Sigmoid colon (tissue), 7 donors: Measurements from ENCODE around the gene VPS26C. TPM values are rescaled to one million over a fixed set of nuclear protein-coding genes. Genes with fewer than 3 reads are reported as not detected.

Source experiments
- DNase-seq: peaks from one replicate; pipeline ENCODE4 v3.0.0-alpha.2; 2019
- H3K27ac ChIP-seq, 4 donors: fragments of 200-600 bp; sonication (generic); one replicate each; pipeline ENCODE4 v1.5.1; 2016 to 2019; ENCODE audit warnings: mild to moderate bottlenecking in 1 of 4
- H3K27me3 ChIP-seq, 3 donors: fragments of 200-600 bp; sonication (generic); one replicate each; pipeline ENCODE4 v1.5.1; 2019; ENCODE audit warnings: mild to moderate bottlenecking in 1 of 3
- H3K36me3 ChIP-seq, 4 donors: fragments of 200-600 bp; sonication (generic); one replicate each; pipeline ENCODE4 v1.5.1; 2016 to 2019
- H3K4me1 ChIP-seq, 4 donors: fragments of 200-600 bp; sonication (generic); one replicate each; pipeline ENCODE4 v1.5.1; 2017 to 2019
- H3K4me3 ChIP-seq, 4 donors: fragments of 200-600 bp; sonication (generic); one replicate each; pipeline ENCODE4 v1.5.1; 2017 to 2019; ENCODE audit warnings: mild to moderate bottlenecking in 2 of 4, moderate library complexity in 1 of 4
- H3K9me3 ChIP-seq, 4 donors: fragments of 200-600 bp in 3 of 4; sonication (generic) in 3 of 4; one replicate each; pipeline versions ENCODE4 v1.5.1 to v1.6.1; 2013 to 2019
- EP300 ChIP-seq, 4 donors: sonication (generic); formaldehyde crosslinking; IDR thresholded peaks; one replicate each; pipeline ENCODE4 v1.6.1; 2017; ENCODE audit warnings: antibody characterized with exemption in 4 of 4
- POLR2A ChIP-seq, 2 donors: fragments of 450-650 bp; IDR thresholded peaks; one replicate each; pipeline ENCODE4 v1.6.1; 2016; ENCODE audit warnings: antibody characterized with exemption in 2 of 2, mild to moderate bottlenecking in 2 of 2, moderate library complexity in 2 of 2
- POLR2AphosphoS5 ChIP-seq, 4 donors: sonication (generic); formaldehyde crosslinking; IDR thresholded peaks; one replicate each; pipeline ENCODE4 v1.6.1; 2017; ENCODE audit warnings: antibody characterized with exemption in 4 of 4
- WGBS, 2 donors: extraction: QIAGEN DNeasy Blood & Tissue Kit; methylation state at CpG; one replicate each; pipeline ENCODE4 v1.1.7; 2013; 5-methylcytosine and 5-hydroxymethylcytosine counted together
- intact Hi-C: fragments of 100-400 bp; cut with DNase I; formaldehyde crosslinking; loops from one replicate; pipeline ENCODE4 v1.15.1; 2023
- polyA plus RNA-seq, 3 donors: library from polyadenylated mRNA; stranded (reverse); fragments of 200-250 nt; gene quantifications; one replicate each; pipeline ENCODE4 v1.2.3, GENCODE V29; 2013
- total RNA-seq, 4 donors: library from RNA; depleted of rRNA; stranded (reverse); fragments of >200 nt; gene quantifications; one replicate each; pipeline ENCODE4 v1.1.0, GENCODE V29; 2016
- TF ChIP-seq, protein P1 (sequence below), 4 experiments: fragments of 450-650 bp in 3 of 4; fragments of 200-600 bp in 1 of 4; IDR thresholded peaks; one replicate each; pipeline ENCODE4 v1.5.1; 2016 to 2019; ENCODE audit warnings: antibody characterized with exemption in 4 of 4, mild to moderate bottlenecking in 3 of 4, moderate library complexity in 2 of 4
- donor health status: healthy with polysubstance abuse.
- donor health status: Bipolar disorder and iron deficiency.
- donor health status: healthy.

The VPS26C gene
- total and polyA plus RNA-seq, 7 donors, result 34.2 to 71.7 (median 52.6) TPM

DNA sequence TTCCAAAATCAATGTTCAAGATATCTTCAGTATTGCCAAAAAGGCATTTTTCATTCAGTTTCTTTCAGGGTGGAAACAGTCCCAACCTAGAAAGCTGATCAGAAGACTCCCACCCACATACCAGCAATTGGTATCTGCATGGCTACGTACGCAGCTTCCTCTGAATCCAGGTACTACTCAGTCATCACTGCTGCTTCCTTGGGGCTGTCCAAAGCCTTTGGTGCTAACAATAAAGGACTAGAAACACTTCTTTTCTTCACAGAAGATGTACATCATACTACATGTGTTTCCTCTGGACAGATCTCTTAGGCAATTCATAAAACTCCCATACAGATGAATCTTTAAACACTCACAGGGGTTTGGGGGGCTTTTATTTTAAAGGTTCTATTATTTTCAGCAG, 29.8 kb downstream of the VPS26C start:
- no peak for DNase-seq
- Histone ChIP-seq H3K4me1 (no peaks in the 10 kb centered on the region), H3K27ac (no peak overlapping the region), H3K4me3 (no peak overlapping the region), H3K36me3 (peaks cover 4 to 61% (median 18%) of the 10 kb centered on the region in 4 donors), H3K9me3 (no peaks in the 10 kb centered on the region), H3K27me3 (no peaks in the 10 kb centered on the region)
- intact Hi-C loops, result no loop called here
- 90 to 98% methylated on average over 2 of the region's 2 CpGs for WGBS, 2 donors
- TF ChIP-seq, protein P1, sequence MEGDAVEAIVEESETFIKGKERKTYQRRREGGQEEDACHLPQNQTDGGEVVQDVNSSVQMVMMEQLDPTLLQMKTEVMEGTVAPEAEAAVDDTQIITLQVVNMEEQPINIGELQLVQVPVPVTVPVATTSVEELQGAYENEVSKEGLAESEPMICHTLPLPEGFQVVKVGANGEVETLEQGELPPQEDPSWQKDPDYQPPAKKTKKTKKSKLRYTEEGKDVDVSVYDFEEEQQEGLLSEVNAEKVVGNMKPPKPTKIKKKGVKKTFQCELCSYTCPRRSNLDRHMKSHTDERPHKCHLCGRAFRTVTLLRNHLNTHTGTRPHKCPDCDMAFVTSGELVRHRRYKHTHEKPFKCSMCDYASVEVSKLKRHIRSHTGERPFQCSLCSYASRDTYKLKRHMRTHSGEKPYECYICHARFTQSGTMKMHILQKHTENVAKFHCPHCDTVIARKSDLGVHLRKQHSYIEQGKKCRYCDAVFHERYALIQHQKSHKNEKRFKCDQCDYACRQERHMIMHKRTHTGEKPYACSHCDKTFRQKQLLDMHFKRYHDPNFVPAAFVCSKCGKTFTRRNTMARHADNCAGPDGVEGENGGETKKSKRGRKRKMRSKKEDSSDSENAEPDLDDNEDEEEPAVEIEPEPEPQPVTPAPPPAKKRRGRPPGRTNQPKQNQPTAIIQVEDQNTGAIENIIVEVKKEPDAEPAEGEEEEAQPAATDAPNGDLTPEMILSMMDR (IDR thresholded peaks at IDR 0.05), result no peak
- TF ChIP-seq POLR2A (IDR thresholded peaks at IDR 0.05) (no peak), EP300 (IDR thresholded peaks at IDR 0.05) (no peak), POLR2AphosphoS5 (IDR thresholded peaks at IDR 0.05) (no peak)

DNA sequence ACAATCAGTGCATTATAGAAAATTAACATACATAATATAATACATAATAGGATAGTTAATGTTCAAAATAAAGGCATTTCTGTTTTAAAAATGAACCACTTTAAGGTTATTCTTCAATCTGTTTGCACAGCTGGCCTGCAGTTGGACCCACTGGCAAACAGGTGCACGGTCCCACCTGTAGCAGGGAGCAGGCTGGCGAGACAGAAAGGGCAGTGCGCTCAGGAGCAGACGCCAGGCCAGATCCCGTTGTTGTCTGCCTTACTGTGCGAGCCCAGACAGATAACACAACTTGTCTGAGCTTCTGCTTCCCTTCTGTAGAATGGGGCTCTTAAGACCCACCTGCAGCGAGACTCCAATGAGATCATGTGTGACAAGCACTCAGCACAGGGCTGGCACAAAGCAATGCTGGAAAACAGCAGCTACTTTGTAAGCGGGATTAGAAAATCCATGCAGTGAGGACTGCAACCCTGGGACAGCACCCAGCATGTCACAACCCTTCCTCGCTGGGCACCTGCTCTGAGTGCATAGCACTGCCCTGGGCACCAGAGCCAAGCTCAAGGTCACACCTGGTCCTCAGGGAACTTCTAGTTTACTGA, 33.5 kb downstream of the VPS26C start:
- H3K4me1 ChIP-seq, result no peaks in the 10 kb centered on the region
- WGBS, 2 donors, result 86 to 94% methylated on average over 9 of the region's 9 CpGs
- H3K4me3 ChIP-seq, result no peak overlapping the region
- H3K27ac ChIP-seq, result no peak overlapping the region
- no peak for TF ChIP-seq POLR2AphosphoS5 (IDR thresholded peaks at IDR 0.05)
- no peak for TF ChIP-seq EP300 (IDR thresholded peaks at IDR 0.05)
- no peak for TF ChIP-seq POLR2A (IDR thresholded peaks at IDR 0.05)
- TF ChIP-seq, protein P1 (IDR thresholded peaks at IDR 0.05), result no peak
- intact Hi-C loops, result no loop called here
- DNase-seq, result no peak
- H3K27me3 ChIP-seq, result no peaks in the 10 kb centered on the region
- H3K9me3 ChIP-seq, result no peaks in the 10 kb centered on the region
- peaks cover 23 to 79% (median 35%) of the 10 kb centered on the region in 4 donors for H3K36me3 ChIP-seq

DNA sequence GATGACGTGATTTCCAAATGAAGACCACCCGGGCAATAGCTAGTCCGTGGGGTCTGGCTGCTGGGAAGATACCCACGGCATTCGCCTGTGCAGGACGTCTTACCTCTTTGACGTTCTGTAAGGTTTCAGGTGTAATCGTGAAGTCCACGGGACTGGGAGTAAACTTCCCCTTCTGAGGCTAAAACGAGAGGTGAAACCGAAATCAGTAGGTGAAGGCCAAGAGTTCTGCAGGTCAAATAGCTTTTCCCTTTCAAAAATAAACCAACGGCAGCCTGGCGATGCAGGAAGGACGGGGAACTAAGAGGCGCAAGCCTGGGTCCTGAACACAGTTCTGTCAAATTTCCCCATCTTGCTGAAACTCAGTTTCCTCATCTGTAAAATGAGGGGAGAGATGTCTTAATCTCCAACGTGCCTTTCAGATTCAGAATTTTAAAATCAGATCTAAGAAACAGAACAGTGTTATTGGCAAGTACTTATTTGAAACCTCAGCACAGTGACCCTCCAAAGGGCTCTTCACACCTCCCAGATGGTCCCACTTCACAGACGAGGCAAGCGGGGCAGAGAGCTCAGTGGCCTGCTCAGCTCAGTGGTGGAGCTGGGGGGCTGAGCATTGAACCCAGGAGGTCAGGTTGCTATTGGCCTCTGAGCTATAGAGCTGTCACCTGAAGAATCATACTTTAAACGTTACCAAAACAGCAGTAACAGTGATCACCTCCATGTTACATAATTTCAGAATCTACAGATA, 34.7 kb downstream of the VPS26C start:
- 91 to 92% methylated on average over 19 of the region's 19 CpGs for WGBS, 2 donors
- TF ChIP-seq EP300 (IDR thresholded peaks at IDR 0.05) (no peak), POLR2AphosphoS5 (IDR thresholded peaks at IDR 0.05) (no peak)
- intact Hi-C loops, result no loop called here
- Histone ChIP-seq H3K4me1 (no peaks in the 10 kb centered on the region), H3K4me3 (no peak overlapping the region), H3K36me3 (peaks cover 27 to 79% (median 42%) of the 10 kb centered on the region in 4 donors), H3K9me3 (no peaks in the 10 kb centered on the region), H3K27ac (no peak overlapping the region), H3K27me3 (no peaks in the 10 kb centered on the region)
- no peak for DNase-seq

DNA sequence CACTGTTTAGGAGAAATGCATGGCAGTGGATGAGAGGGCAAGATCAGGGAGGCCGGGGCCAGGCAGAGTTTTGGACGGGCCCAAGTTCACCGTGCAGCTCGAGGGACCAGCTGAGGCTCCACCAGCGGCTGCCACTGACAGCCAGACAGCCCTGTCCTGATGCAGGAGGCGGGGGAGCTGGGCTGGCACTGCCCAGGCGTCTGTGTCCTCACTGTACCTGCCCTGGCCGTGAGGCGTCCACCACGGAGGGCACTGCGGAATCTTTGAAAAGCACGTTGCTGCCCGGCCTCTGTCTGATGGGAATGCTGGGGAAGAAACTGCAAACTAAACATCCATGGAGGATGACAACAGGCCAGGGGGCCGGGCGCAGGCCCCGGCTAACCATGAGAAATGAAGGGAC, 35.5 kb downstream of the VPS26C start:
- no peaks in the 10 kb centered on the region for H3K9me3 ChIP-seq
- TF ChIP-seq POLR2AphosphoS5 (IDR thresholded peaks at IDR 0.05), result no peak
- no peak for TF ChIP-seq EP300 (IDR thresholded peaks at IDR 0.05)
- TF ChIP-seq, protein P1 (IDR thresholded peaks at IDR 0.05), result no peak
- no peak for TF ChIP-seq POLR2A (IDR thresholded peaks at IDR 0.05)
- H3K27ac ChIP-seq, result no peak overlapping the region
- no peaks in the 10 kb centered on the region for H3K27me3 ChIP-seq
- no peak for DNase-seq
- intact Hi-C loops, result no loop called here
- WGBS, 2 donors, result 97% methylated on average over 16 of the region's 16 CpGs
- H3K4me3 ChIP-seq, result no peak overlapping the region
- H3K4me1 ChIP-seq, result no peaks in the 10 kb centered on the region
- H3K36me3 ChIP-seq, result peaks cover 34 to 79% (median 50%) of the 10 kb centered on the region in 4 donors

DNA sequence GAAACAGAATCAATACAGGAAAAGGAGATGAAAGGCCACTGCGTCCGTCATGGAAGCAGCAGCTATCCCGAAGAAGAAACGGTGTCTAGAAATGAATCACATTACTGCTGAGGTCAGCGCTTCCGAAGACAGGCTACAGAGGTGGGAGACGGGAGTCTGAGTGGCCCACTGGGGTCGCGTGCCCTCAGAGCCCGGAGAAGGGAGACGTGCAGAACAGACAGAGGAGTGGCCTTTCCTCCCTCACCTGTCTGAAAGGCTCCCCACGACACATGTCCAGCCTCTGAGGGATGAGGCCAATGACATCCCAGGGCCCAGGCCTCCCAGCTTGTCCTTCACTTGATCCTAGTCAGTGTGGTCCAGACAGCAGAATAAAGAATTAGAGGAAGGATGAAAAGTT, 35.9 kb downstream of the VPS26C start:
- H3K27ac ChIP-seq, result no peak overlapping the region
- no peaks in the 10 kb centered on the region for H3K9me3 ChIP-seq
- H3K4me1 ChIP-seq, result no peaks in the 10 kb centered on the region
- no peak for DNase-seq
- intact Hi-C loops, result no loop called here
- TF ChIP-seq EP300 (IDR thresholded peaks at IDR 0.05), result no peak
- TF ChIP-seq, protein P1 (IDR thresholded peaks at IDR 0.05), result no peak
- TF ChIP-seq POLR2A (IDR thresholded peaks at IDR 0.05), result no peak
- no peak for TF ChIP-seq POLR2AphosphoS5 (IDR thresholded peaks at IDR 0.05)
- no peak overlapping the region for H3K4me3 ChIP-seq
- H3K27me3 ChIP-seq, result no peaks in the 10 kb centered on the region
- peaks cover 38 to 79% (median 54%) of the 10 kb centered on the region in 4 donors for H3K36me3 ChIP-seq
- WGBS, 2 donors, result 95% methylated on average over 12 of the region's 12 CpGs
